ENCODE measurements around the gene RSRC2.
"Not testable (repeated sequence)": the region's sequence is repeated elsewhere in the genome, so short reads cannot be mapped to it uniquely, and the experiment has no call there.

The RSRC2 gene

GRCh38 chr12:122516544-122517361 is 10.0 kb downstream of the RSRC2 start:
- DNase-seq = no peak

GRCh38 chr12:122515275-122515674 is 11.5 kb downstream of the RSRC2 start:
- no peak for DNase-seq

- DNase-seq = no peak
Measured at GRCh38 chr12:122513660-122514059, 13.1 kb downstream of the RSRC2 start.

GRCh38 chr12:122513028-122513427 is 13.7 kb downstream of the RSRC2 start:
- not testable (repeated sequence) for DNase-seq

- no peak for DNase-seq
Measured at GRCh38 chr12:122508163-122508562, 18.6 kb downstream of the RSRC2 start.

GRCh38 chr12:122506393-122506938 is 20.3 kb downstream of the RSRC2 start:
- DNase-seq = no peak

GRCh38 chr12:122505419-122506051 is 21.2 kb downstream of the RSRC2 start:
- no peak for DNase-seq

GRCh38 chr12:122503783-122504590 is 22.7 kb downstream of the RSRC2 start:
- no peak for DNase-seq

- DNase-seq = no peak
Measured at GRCh38 chr12:122503147-122503751, 23.5 kb downstream of the RSRC2 start.

GRCh38 chr12:122501489-122501989 is 25.2 kb downstream of the RSRC2 start:
- no peak for DNase-seq

- peak; percentile 98 for DNase-seq
Measured at GRCh38 chr12:122500685-122501488, 25.8 kb downstream of the RSRC2 start, which contains the start of gene ZCCHC8. TSS of gene ZCCHC8 (minus strand) at chr12:122500932. CDS start at chr12:122500840, 92 bp downstream.

- peak; percentile 37 for DNase-seq
Measured at GRCh38 chr12:122499991-122500684, 26.6 kb downstream of the RSRC2 start.

GRCh38 chr12:122495258-122495657 is 31.5 kb downstream of the RSRC2 start:
- no peak for DNase-seq

- not testable (repeated sequence) for DNase-seq
Measured at GRCh38 chr12:122493222-122493621, 33.5 kb downstream of the RSRC2 start.

- no peak for DNase-seq
Measured at GRCh38 chr12:122491991-122492390, 34.7 kb downstream of the RSRC2 start.

- DNase-seq = no peak
Measured at GRCh38 chr12:122489038-122489437, 37.7 kb downstream of the RSRC2 start.

GRCh38 chr12:122487807-122488206 is 38.9 kb downstream of the RSRC2 start:
- not testable (repeated sequence) for DNase-seq

- no peak for DNase-seq
Measured at GRCh38 chr12:122486805-122487426, 39.8 kb downstream of the RSRC2 start.

GRCh38 chr12:122486360-122486759 is 40.4 kb downstream of the RSRC2 start:
- not testable (repeated sequence) for DNase-seq

GRCh38 chr12:122484385-122484784 is 42.4 kb downstream of the RSRC2 start:
- DNase-seq = not testable (repeated sequence)

Measured in kidney glomerular epithelial cell (primary cell).